Measurements from ENCODE around the gene PEX14. TPM values are rescaled to one million over a fixed set of nuclear protein-coding genes. Genes with fewer than 3 reads are reported as not detected.
A peak's percentile ranks its signal among the peaks of the same experiment; 100 is the strongest.
"Not testable (repeated sequence)": the region's sequence is repeated elsewhere in the genome, so short reads cannot be mapped to it uniquely, and the experiment has no call there.

PEX14 gene
- total RNA-seq, 2 donors from 2014 or later, result 16.0 TPM

DNA sequence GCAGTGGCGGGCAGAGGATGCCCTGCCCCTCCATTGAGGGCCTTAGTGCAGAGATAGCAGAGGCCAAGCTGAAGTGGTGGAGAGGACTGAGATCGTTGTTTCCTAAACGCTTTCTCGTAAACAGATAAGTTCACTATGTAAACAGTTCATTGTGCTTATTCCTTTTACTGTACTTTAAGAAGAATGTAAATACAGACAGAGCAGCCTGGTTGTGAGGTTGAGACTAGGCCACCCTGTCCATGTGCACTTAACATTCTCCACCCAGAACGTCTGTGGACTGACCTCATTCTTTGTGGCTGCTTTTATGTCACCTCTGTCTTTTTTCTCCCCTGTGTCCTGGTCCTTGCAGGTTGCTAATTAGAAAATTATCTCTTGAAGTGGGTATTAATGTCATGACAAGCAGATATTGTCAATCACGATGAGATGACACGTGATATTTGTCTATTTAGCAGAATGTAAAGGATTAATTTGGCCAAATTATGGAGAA lies 36.0 kb upstream of the PEX14 start:
- no peaks in the 10 kb centered on the region for H3K36me3 Mint-ChIP-seq (ENCODE audit: low read depth)
- no peaks in the 10 kb centered on the region for H3K27me3 Mint-ChIP-seq
- no peak for DNase-seq
- H3K4me1 Mint-ChIP-seq, result no peaks in the 10 kb centered on the region
- H3K4me3 Mint-ChIP-seq, result no peak overlapping the region
- H3K9me3 ChIP-seq (ENCODE audit: control insufficient read depth, low read length, poor library complexity, severe bottlenecking), result no peaks in the 10 kb centered on the region
- no peak for ATAC-seq
- no peak overlapping the region for H3K27ac Mint-ChIP-seq

DNA sequence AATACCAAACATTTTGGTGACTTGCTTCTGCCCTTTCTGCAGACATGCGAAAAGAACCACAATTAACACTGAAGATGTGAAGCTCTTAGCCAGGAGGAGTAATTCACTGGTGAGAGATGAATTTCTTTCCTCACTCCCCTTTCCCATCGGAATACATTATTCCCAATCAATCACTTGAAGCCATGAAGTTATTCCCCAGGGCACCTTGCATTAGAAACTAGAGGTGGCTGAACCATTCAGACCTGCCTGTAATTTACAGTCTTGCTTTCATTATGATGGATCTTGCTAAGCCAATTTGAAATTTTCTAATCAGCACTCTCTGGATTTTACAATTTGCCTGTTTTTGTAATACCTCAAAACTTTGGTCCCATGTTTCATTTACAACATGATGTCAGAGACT lies 34.4 kb upstream of the PEX14 start:
- Mint-ChIP-seq H3K27me3 (no peaks in the 10 kb centered on the region), H3K4me3 (no peak overlapping the region), H3K27ac (no peak overlapping the region), H3K4me1 (no peaks in the 10 kb centered on the region), H3K36me3 (ENCODE audit: low read depth) (no peaks in the 10 kb centered on the region)
- DNase-seq (no peak), ATAC-seq (no peak)
- no peaks in the 10 kb centered on the region for H3K9me3 ChIP-seq (ENCODE audit: control insufficient read depth, low read length, poor library complexity, severe bottlenecking)

DNA sequence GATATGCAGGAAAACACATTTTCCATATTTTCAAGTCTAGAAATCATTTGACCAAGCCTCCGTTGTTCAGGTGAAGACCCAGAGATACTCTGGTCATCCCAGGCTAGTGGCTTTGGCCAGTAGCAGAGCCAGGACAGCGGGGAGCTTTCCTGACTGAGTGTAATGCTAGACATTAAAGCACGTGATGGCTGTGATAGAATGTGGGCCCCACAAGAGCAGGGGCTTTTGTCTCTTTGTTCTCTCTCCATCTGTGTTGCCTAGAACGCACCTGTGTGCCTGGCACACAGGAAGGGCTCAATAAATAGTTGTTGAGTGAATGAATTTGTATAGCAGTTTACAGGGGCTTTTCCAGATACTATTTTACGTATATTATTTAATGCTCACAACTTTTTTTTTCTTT lies 34.0 kb upstream of the PEX14 start:
- ATAC-seq (no peak), DNase-seq (no peak)
- Mint-ChIP-seq H3K36me3 (ENCODE audit: low read depth) (no peaks in the 10 kb centered on the region), H3K27me3 (no peaks in the 10 kb centered on the region), H3K4me3 (no peak overlapping the region), H3K4me1 (no peaks in the 10 kb centered on the region), H3K27ac (no peak overlapping the region)
- H3K9me3 ChIP-seq (ENCODE audit: control insufficient read depth, low read length, poor library complexity, severe bottlenecking), result no peaks in the 10 kb centered on the region

DNA sequence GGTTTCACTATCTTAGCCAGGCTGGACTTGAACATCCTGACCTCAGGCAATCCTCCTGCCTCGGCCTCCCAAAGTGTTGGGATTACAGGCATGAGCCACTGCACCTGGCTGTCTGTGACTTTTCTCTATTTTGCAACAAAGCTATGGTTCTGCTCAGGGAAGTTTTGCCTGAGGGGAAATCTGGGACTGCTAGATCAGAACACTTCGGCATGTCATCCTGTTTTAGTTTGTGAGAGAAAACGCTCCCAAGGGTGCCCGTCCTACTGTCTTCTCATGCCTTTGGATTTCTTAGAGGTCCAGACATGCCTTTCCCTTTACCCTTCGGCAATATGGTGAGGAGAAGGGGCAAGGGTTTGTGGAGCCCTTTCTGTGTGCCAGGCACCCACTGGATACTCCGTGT lies 30.5 kb upstream of the PEX14 start:
- Mint-ChIP-seq H3K27ac (no peak overlapping the region), H3K36me3 (ENCODE audit: low read depth) (no peaks in the 10 kb centered on the region), H3K4me1 (no peaks in the 10 kb centered on the region), H3K4me3 (no peak overlapping the region), H3K27me3 (no peaks in the 10 kb centered on the region)
- DNase-seq, result no peak
- no peaks in the 10 kb centered on the region for H3K9me3 ChIP-seq (ENCODE audit: control insufficient read depth, low read length, poor library complexity, severe bottlenecking)
- ATAC-seq, result no peak

DNA sequence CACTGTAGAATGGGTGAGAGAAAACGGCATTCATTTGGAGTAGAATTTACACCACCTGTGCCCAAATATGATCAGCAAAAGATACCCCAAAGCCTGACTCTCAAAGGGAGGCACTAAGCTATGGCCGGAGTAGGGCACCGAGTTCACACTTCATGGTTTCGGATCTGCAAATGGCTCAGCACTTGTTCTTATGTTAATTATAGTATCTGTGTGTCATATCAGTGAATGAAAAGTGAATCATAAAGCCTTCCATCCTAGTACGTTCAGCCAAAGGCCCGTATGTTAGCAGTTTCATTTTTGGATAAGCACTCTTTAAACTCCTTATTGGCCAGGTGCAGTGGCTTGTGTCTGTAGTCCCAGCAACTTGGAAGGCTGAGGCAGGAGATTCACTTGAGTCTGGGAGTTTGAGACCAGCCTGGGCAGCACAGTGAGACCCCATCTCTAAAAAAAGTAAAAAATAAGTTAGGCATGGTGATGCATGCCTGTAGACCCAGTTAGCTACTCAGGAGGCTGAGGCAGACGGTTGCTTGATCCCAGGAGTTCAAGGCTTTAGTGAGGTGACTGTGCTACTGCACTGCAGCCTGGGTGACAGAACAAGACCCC lies 29.9 kb upstream of the PEX14 start:
- no peaks in the 10 kb centered on the region for H3K36me3 Mint-ChIP-seq (ENCODE audit: low read depth)
- peak overlapping the region; percentile 14 for H3K27ac Mint-ChIP-seq
- no peak overlapping the region for H3K4me3 Mint-ChIP-seq
- H3K27me3 Mint-ChIP-seq, result peaks cover 5% of the 10 kb centered on the region
- no peaks in the 10 kb centered on the region for H3K4me1 Mint-ChIP-seq
- DNase-seq (no peak), ATAC-seq (no peak)
- no peaks in the 10 kb centered on the region for H3K9me3 ChIP-seq (ENCODE audit: control insufficient read depth, low read length, poor library complexity, severe bottlenecking)

DNA sequence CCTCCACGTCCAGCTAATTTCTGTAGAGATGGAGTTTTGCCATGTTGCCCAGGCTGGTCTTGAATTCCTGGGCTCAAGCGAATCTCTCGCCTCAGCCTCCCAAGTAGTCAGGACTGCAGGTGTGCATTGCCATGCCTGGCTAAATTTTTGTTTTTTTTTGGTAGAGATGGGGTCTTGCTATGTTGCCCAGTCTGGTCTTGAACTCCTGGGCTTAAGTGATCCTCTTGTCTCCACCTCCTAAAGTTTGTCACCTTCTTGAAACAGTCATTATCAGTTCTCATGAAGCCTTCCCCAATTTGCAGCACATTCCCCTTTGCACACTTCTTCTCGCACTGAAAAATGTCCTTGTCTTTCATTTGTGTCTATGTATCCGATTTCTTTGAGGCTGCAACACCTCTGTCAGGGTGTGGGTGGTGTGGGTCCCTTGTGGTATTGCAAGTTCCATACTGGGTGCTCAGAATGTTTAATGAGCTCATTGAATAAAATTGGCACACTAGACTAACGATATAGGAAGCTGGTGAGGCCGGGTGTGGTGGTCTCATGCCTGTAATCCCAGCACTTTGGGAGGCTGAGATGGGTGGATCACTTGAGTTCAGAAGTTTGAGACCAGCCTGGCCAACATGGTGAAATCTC lies 27.8 kb upstream of the PEX14 start:
- ATAC-seq (no peak), DNase-seq (no peak)
- Mint-ChIP-seq H3K27ac (no peak overlapping the region), H3K4me1 (no peaks in the 10 kb centered on the region), H3K4me3 (no peak overlapping the region), H3K27me3 (peaks cover 16% of the 10 kb centered on the region), H3K36me3 (ENCODE audit: low read depth) (no peaks in the 10 kb centered on the region)
- no peaks in the 10 kb centered on the region for H3K9me3 ChIP-seq (ENCODE audit: control insufficient read depth, low read length, poor library complexity, severe bottlenecking)

DNA sequence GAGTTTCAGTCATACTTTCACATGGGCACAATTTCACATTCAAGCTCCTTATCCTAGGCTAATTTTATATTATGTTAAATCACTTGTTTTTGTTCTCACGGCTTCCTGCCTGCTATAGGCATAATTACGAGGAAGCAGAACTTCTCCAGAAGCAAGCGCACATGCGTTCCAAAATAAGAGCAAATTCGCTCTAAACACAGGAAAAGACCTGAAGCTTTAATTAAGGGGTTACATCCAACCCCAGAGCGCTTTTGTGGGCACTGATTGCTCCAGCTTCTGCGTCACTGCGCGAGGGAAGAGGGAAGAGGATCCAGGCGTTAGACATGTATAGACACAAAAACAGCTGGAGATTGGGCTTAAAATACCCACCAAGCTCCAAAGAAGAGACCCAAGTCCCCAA lies 25.0 kb upstream of the PEX14 start, which contains the start of gene CORT:
CORT (plus strand) TSS at position 281 of the 400 bp plus-strand sequence. CDS start 193 bp downstream, outside the sequence.
- H3K27me3 Mint-ChIP-seq, result peaks cover 16% of the 10 kb centered on the region
- H3K27ac Mint-ChIP-seq, result no peak within 1 kb of the TSS
- no peaks in the 10 kb centered on the region for H3K4me1 Mint-ChIP-seq
- DNase-seq (no peak), ATAC-seq (no peak)
- H3K9me3 ChIP-seq (ENCODE audit: control insufficient read depth, low read length, poor library complexity, severe bottlenecking), result no peaks in the 10 kb centered on the region
- H3K36me3 Mint-ChIP-seq (ENCODE audit: low read depth), result no peaks in the 10 kb centered on the region
- no peak within 1 kb of the TSS for H3K4me3 Mint-ChIP-seq

DNA sequence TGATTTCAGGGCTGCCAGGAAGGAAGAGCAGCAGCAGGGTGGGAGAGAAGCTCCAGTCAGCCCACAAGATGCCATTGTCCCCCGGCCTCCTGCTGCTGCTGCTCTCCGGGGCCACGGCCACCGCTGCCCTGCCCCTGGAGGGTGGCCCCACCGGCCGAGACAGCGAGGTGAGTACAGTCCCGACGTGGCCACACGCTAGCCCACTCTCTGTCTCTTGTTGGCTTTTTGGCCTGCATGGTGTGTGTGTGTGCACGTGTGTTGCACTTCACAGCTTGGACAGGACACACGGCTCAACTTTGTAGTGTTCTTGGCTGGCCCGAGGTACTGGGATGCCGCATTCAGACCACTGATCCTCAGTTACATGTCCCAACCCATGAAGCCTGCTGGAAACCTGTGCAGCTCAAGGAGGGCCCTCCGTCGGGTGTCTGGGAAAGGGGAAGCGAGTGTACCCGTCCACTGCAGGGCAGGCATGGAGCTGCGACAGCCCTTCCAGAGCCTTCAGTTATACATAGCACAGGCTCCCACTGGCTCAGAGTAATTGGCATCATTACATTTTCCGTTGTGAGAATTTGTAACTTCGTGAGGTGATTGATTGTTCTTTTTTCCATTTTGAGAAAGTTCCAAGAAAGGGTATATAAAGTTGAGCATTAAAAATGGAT lies 24.5 kb upstream of the PEX14 start:
- no peaks in the 10 kb centered on the region for H3K9me3 ChIP-seq (ENCODE audit: control insufficient read depth, low read length, poor library complexity, severe bottlenecking)
- Mint-ChIP-seq H3K27me3 (peaks cover 16% of the 10 kb centered on the region), H3K4me1 (no peaks in the 10 kb centered on the region), H3K36me3 (ENCODE audit: low read depth) (no peaks in the 10 kb centered on the region), H3K27ac (no peak overlapping the region), H3K4me3 (no peak overlapping the region)
- ATAC-seq, result no peak
- DNase-seq, result no peak

DNA sequence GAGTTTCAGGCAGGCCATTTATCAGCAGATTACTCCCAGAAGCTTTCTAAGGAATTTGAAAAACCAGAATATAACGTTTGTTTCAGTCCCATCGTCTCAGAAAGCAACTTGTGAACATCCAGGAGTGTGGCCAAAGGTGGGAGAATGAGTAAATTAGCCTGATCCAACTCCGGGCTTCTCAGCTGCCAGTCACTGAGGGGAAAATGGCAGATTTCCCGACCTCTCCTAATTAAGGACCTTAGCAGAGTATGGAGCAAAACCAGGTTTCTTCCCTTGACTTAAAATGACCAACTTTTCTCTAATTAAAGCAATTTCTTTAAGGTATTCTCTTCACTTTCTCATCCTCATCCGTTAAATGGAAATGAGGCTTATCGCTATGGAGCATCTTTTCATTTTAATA lies 23.9 kb upstream of the PEX14 start:
- no peak overlapping the region for H3K4me3 Mint-ChIP-seq
- H3K27me3 Mint-ChIP-seq, result peaks cover 16% of the 10 kb centered on the region
- H3K36me3 Mint-ChIP-seq (ENCODE audit: low read depth), result no peaks in the 10 kb centered on the region
- H3K27ac Mint-ChIP-seq, result no peak overlapping the region
- H3K4me1 Mint-ChIP-seq, result no peaks in the 10 kb centered on the region
- H3K9me3 ChIP-seq (ENCODE audit: control insufficient read depth, low read length, poor library complexity, severe bottlenecking), result no peaks in the 10 kb centered on the region
- no peak for ATAC-seq
- DNase-seq, result no peak

DNA sequence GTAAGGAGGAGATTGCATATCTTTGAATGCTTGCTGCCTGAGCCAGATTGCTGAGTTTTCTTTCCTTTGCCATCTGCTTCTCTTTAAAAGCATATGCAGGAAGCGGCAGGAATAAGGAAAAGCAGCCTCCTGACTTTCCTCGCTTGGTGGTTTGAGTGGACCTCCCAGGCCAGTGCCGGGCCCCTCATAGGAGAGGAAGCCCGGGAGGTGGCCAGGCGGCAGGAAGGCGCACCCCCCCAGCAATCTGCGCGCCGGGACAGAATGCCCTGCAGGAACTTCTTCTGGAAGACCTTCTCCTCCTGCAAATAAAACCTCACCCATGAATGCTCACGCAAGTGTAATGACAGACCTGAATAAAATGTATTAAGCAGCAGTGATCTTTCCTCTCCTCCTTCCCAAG lies 23.5 kb upstream of the PEX14 start:
- Mint-ChIP-seq H3K27ac (no peak overlapping the region), H3K27me3 (peaks cover 16% of the 10 kb centered on the region), H3K4me3 (no peak overlapping the region), H3K4me1 (no peaks in the 10 kb centered on the region), H3K36me3 (ENCODE audit: low read depth) (no peaks in the 10 kb centered on the region)
- no peaks in the 10 kb centered on the region for H3K9me3 ChIP-seq (ENCODE audit: control insufficient read depth, low read length, poor library complexity, severe bottlenecking)
- ATAC-seq (no peak), DNase-seq (no peak)

DNA sequence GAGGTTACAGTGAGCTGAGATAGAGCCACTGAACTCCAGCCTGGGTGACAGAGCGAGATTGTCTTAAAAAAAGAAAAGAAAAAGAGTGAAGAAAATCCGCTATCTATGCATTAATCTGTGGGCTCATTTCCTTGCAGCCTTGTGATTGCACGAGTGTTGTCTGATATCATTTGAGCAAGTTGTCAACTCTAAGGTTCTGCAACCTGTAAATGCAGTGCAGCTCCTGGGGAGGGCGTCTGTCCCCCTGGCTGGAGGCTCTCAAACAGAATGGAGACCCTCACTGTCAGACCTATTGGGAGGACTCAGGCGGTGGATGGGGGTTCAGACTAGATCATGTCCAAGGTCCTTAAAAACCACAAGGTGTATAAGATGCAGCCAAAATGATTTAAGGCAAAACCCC lies 18.7 kb upstream of the PEX14 start:
- Mint-ChIP-seq H3K36me3 (ENCODE audit: low read depth) (no peaks in the 10 kb centered on the region), H3K4me1 (no peaks in the 10 kb centered on the region), H3K4me3 (no peak overlapping the region), H3K27ac (no peak overlapping the region), H3K27me3 (peaks cover 4% of the 10 kb centered on the region)
- DNase-seq (no peak), ATAC-seq (no peak)
- no peaks in the 10 kb centered on the region for H3K9me3 ChIP-seq (ENCODE audit: control insufficient read depth, low read length, poor library complexity, severe bottlenecking)

DNA sequence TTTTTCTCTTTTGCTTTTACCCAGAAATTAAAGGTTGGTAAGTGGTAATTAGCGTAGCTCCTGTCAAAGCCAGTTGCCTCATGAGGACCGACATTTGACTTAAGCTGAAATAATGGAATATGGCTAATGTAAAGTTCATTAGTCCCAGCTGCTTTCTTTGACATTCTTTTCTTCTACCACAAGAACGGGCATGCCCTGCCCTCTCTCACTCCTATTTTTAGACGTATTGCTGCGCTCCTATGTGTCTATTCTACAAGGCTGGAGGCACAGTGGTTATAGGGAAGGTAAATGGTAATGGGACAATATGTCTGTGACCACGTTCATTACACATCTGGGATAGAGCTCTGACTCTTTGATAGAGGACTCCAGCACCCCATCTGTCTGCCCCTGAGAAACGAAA lies 18.1 kb upstream of the PEX14 start:
- DNase-seq (no peak), ATAC-seq (no peak)
- Mint-ChIP-seq H3K4me3 (no peak overlapping the region), H3K27ac (no peak overlapping the region), H3K36me3 (ENCODE audit: low read depth) (no peaks in the 10 kb centered on the region), H3K27me3 (no peaks in the 10 kb centered on the region), H3K4me1 (no peaks in the 10 kb centered on the region)
- no peaks in the 10 kb centered on the region for H3K9me3 ChIP-seq (ENCODE audit: control insufficient read depth, low read length, poor library complexity, severe bottlenecking)

DNA sequence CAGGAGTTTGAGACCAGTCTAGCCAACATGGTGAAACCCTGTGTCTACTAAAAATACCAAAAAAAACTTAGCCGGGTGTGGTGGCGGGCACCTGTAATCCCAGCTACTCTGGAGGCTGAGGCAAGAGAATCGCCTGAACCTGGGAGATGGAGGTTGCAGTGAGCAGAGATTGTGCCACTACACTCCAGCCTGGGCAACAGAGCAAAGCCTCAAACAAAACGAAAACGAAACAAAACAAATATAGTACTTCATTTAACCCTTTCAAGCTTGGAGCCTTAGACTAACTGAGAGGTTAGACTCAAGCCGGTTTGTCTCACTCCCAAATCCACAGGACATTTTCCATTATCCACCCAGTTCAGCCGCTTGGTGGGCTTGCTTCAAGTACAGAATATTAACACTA lies 17.3 kb upstream of the PEX14 start:
- not testable (repeated sequence) for DNase-seq; H3K27ac Mint-ChIP-seq; H3K27me3 Mint-ChIP-seq; ATAC-seq; H3K9me3 ChIP-seq (ENCODE audit: control insufficient read depth, low read length, poor library complexity, severe bottlenecking); H3K4me3 Mint-ChIP-seq; H3K4me1 Mint-ChIP-seq; H3K36me3 Mint-ChIP-seq (ENCODE audit: low read depth)

DNA sequence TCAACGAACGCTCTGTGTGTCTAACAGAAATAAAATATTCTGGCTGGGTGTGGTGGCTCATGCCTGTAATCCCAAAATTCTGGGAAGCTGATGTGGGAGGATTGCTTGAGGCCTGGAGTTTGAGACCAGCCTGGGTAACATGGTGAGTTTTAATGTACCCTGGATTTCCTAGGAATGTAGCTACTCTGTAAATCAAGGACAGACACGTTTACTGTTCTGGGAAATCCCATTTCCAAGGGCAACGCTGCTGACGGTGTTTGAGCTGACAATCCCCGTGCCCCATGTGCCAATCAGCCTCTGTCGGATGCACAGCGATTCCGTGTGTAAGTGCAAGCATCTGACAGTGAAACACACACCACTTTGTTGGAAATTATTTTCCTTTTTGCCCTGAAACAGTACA lies 16.9 kb upstream of the PEX14 start:
- no peak for ATAC-seq
- no peak overlapping the region for H3K27ac Mint-ChIP-seq
- DNase-seq, result no peak
- no peaks in the 10 kb centered on the region for H3K4me1 Mint-ChIP-seq
- H3K27me3 Mint-ChIP-seq, result no peaks in the 10 kb centered on the region
- no peak overlapping the region for H3K4me3 Mint-ChIP-seq
- H3K36me3 Mint-ChIP-seq (ENCODE audit: low read depth), result no peaks in the 10 kb centered on the region
- no peaks in the 10 kb centered on the region for H3K9me3 ChIP-seq (ENCODE audit: control insufficient read depth, low read length, poor library complexity, severe bottlenecking)

Data from T-helper 17 cell (primary cell).